Vagina (tissue), 2 donors: Measurements from ENCODE around the gene PRR5. TPM values are rescaled to one million over a fixed set of nuclear protein-coding genes. Genes with fewer than 3 reads are reported as not detected.

ENCODE experiments used
- DNase-seq, 2 donors: peaks; one replicate each; pipeline ENCODE4 v3.0.0-alpha.2; 2017; ENCODE audit errors: extremely low spot score in 2 of 2
- H3K27ac ChIP-seq: fragments of 200-600 bp; sonication (generic); one replicate; pipeline ENCODE4 v1.5.1; 2019
- H3K27me3 ChIP-seq: fragments of 200-600 bp; sonication (generic); one replicate; pipeline ENCODE4 v1.5.1; 2019
- H3K36me3 ChIP-seq, 2 donors: fragments of 200-600 bp; sonication (generic); one replicate each; pipeline ENCODE4 v1.5.1; 2017 to 2019
- H3K4me1 ChIP-seq: fragments of 200-600 bp; sonication (generic); one replicate; pipeline ENCODE4 v1.5.1; 2019
- H3K4me3 ChIP-seq, 2 donors: fragments of 200-600 bp; sonication (generic); 1 replicate in 1 of 2; 2 replicates in 1 of 2; pipeline ENCODE4 v1.5.1; 2016 to 2019
- H3K9me3 ChIP-seq: fragments of 200-600 bp; sonication (generic); one replicate; pipeline ENCODE4 v1.5.1; 2019
- CTCF ChIP-seq, 3 experiments: fragments of 450-650 bp in 2 of 3; fragments of 200-600 bp in 1 of 3; sonication (generic) in 1 of 3; IDR thresholded peaks; one replicate each; pipeline ENCODE4 v1.5.1; 2017 to 2019; ENCODE audit warnings: antibody characterized with exemption in 3 of 3, mild to moderate bottlenecking in 2 of 3, moderate library complexity in 2 of 3
- POLR2A ChIP-seq, 2 donors: fragments of 450-650 bp; IDR thresholded peaks; one replicate each; pipeline ENCODE4 v1.6.1; 2017; ENCODE audit warnings: antibody characterized with exemption in 2 of 2, mild to moderate bottlenecking in 2 of 2, moderate library complexity in 2 of 2
- POLR2AphosphoS5 ChIP-seq, 2 donors: sonication (generic); formaldehyde crosslinking; IDR thresholded peaks; one replicate each; pipeline ENCODE4 v1.9.0; 2017; ENCODE audit warnings: antibody characterized with exemption in 2 of 2, mild to moderate bottlenecking in 2 of 2, low read depth in 1 of 2; ENCODE audit not compliant: insufficient read depth in 1 of 2
- intact Hi-C: fragments of 100-400 bp; cut with DNase I; formaldehyde crosslinking; loops from one replicate; pipeline ENCODE4 v1.15.1; 2023
- total RNA-seq: library from RNA; depleted of rRNA; stranded (reverse); fragments of >200 nt; gene quantifications from one replicate; pipeline ENCODE4 v1.2.3, GENCODE V29; 2016

The PRR5 gene
- total RNA-seq, 1 donor from 2014 or later, result 36.8 TPM

- H3K9me3 ChIP-seq, result no peaks in the 10 kb centered on the region
- peak overlapping the region; percentile 80 for H3K27ac ChIP-seq
- H3K27me3 ChIP-seq, result no peaks in the 10 kb centered on the region
- H3K36me3 ChIP-seq, result no peaks in the 10 kb centered on the region
- DNase-seq, result no peak
- intact Hi-C loops, result no loop called here
- H3K4me1 ChIP-seq, result peaks cover 59% of the 10 kb centered on the region
- TF ChIP-seq CTCF (IDR thresholded peaks at IDR 0.05) (no peak), POLR2A (IDR thresholded peaks at IDR 0.05) (no peak), POLR2AphosphoS5 (IDR thresholded peaks at IDR 0.05; ENCODE audit: insufficient read depth in 1 of 2, low read depth in 1 of 2) (no peak)
- peak overlapping the region; percentile 69 to 74 for H3K4me3 ChIP-seq
Measured at GRCh38 chr22:44703255-44703870, 1.4 kb downstream of the PRR5 start.

- no peak for TF ChIP-seq POLR2AphosphoS5 (IDR thresholded peaks at IDR 0.05; ENCODE audit: insufficient read depth in 1 of 2, low read depth in 1 of 2)
- no peak for TF ChIP-seq CTCF (IDR thresholded peaks at IDR 0.05)
- TF ChIP-seq POLR2A (IDR thresholded peaks at IDR 0.05), result no peak
- H3K9me3 ChIP-seq, result no peaks in the 10 kb centered on the region
- no peak for DNase-seq
- intact Hi-C loops, result no loop called here
- peaks cover 49% of the 10 kb centered on the region for H3K4me1 ChIP-seq
- no peaks in the 10 kb centered on the region for H3K36me3 ChIP-seq
- H3K27me3 ChIP-seq, result no peaks in the 10 kb centered on the region
- no peak overlapping the region for H3K4me3 ChIP-seq
- peak overlapping the region; percentile 80 for H3K27ac ChIP-seq
Measured at GRCh38 chr22:44704159-44705021, 2.4 kb downstream of the PRR5 start.

GRCh38 chr22:44705022-44705297 lies 3.0 kb downstream of the PRR5 start:
- no peak for DNase-seq
- TF ChIP-seq CTCF (IDR thresholded peaks at IDR 0.05) (no peak), POLR2AphosphoS5 (IDR thresholded peaks at IDR 0.05; ENCODE audit: insufficient read depth in 1 of 2, low read depth in 1 of 2) (no peak), POLR2A (IDR thresholded peaks at IDR 0.05) (no peak)
- H3K4me1 ChIP-seq, result peaks cover 49% of the 10 kb centered on the region

GRCh38 chr22:44706488-44706887 lies 4.5 kb downstream of the PRR5 start:
- H3K27me3 ChIP-seq, result no peaks in the 10 kb centered on the region
- H3K9me3 ChIP-seq, result no peaks in the 10 kb centered on the region
- no peak overlapping the region for H3K27ac ChIP-seq
- H3K4me3 ChIP-seq, result no peak overlapping the region
- no peaks in the 10 kb centered on the region for H3K36me3 ChIP-seq
- intact Hi-C loops, result no loop called here
- no peak for TF ChIP-seq POLR2A (IDR thresholded peaks at IDR 0.05)
- no peak for TF ChIP-seq CTCF (IDR thresholded peaks at IDR 0.05)
- no peak for TF ChIP-seq POLR2AphosphoS5 (IDR thresholded peaks at IDR 0.05; ENCODE audit: insufficient read depth in 1 of 2, low read depth in 1 of 2)
- H3K4me1 ChIP-seq, result peaks cover 53% of the 10 kb centered on the region
- DNase-seq, result no peak

More at GRCh38 chr22:44705022-44705297, 3.0 kb downstream of the PRR5 start:
- no peaks in the 10 kb centered on the region for H3K9me3 ChIP-seq
- H3K27me3 ChIP-seq, result no peaks in the 10 kb centered on the region
- H3K4me3 ChIP-seq, result no peak overlapping the region
- H3K27ac ChIP-seq, result no peak overlapping the region
- intact Hi-C loops, result no loop called here
- no peaks in the 10 kb centered on the region for H3K36me3 ChIP-seq

- intact Hi-C loops, result no loop called here
- Histone ChIP-seq H3K27ac (no peak overlapping the region), H3K36me3 (no peaks in the 10 kb centered on the region), H3K27me3 (no peaks in the 10 kb centered on the region), H3K4me3 (no peak overlapping the region), H3K4me1 (peaks cover 56% of the 10 kb centered on the region), H3K9me3 (no peaks in the 10 kb centered on the region)
- no peak for DNase-seq
- TF ChIP-seq CTCF (IDR thresholded peaks at IDR 0.05), result no peak
- no peak for TF ChIP-seq POLR2A (IDR thresholded peaks at IDR 0.05)
- TF ChIP-seq POLR2AphosphoS5 (IDR thresholded peaks at IDR 0.05; ENCODE audit: insufficient read depth in 1 of 2, low read depth in 1 of 2), result no peak
Measured at GRCh38 chr22:44707178-44707577, 5.2 kb downstream of the PRR5 start.
